Epithelial cell of proximal tubule (primary cell): ENCODE data around the gene ATCAY. TPM values are rescaled to one million over a fixed set of nuclear protein-coding genes. Genes with fewer than 3 reads are reported as not detected.

Experiments
- DNase-seq: peaks from one replicate; pipeline ENCODE4 v3.0.0-alpha.2; 2011; ENCODE audit warnings: low read depth
- H3K4me3 ChIP-seq: 2 replicates; pipeline ENCODE4 v1.5.1; 2011; ENCODE audit warnings: low read depth, mild to moderate bottlenecking, low read length
- CTCF ChIP-seq: conservative IDR thresholded peaks from 2 replicates; pipeline ENCODE4 v1.5.1; 2012; ENCODE audit warnings: low read depth, mild to moderate bottlenecking, low read length
- total RNA-seq: library from RNA; depleted of rRNA; stranded (reverse); fragments of >200 nt; gene quantifications from 2 replicates; pipeline ENCODE4 v1.2.3, GENCODE V29; 2015

ATCAY gene
- total RNA-seq, 1 donor from 2014 or later, result not detected

DNA sequence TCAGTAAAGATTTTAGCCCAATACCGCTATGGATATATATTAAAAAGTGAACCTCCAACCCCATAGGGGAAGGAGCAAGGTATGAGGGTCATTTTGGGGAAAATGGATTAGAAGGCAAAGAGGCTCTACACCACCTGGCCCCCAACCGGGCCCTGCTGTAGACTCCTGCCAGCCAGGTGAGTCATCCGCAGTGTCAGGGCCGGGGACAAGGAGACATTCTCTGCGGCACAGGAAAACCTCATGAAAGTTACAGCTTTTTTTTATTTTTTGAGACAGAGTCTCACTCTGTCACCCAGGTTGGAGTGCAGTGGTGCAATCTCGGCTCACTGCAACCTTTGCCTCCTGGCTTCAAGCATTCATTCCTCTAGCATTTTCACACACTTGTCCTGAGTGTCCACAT is 43.6 kb upstream of the ATCAY start:
- no peak for DNase-seq
- no peak overlapping the region for H3K4me3 ChIP-seq
- TF ChIP-seq CTCF, result no peak

DNA sequence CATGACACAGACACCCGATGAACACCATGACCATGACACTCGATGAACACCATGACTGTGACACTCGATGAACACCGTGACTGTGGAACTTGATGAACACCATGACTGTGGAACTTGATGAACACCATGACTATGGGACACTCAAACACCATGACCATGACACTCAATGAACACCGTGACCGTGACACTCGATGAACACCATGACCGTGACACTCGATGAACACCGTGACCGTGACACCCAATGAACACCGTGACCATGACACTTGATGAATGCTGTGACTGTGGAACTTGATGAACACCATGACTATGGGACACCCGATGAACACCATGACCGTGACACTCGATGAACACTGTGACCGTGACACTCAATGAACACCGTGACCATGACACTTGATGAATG is 43.2 kb upstream of the ATCAY start:
- TF ChIP-seq CTCF, result no peak
- DNase-seq, result no peak
- H3K4me3 ChIP-seq, result no peak overlapping the region

DNA sequence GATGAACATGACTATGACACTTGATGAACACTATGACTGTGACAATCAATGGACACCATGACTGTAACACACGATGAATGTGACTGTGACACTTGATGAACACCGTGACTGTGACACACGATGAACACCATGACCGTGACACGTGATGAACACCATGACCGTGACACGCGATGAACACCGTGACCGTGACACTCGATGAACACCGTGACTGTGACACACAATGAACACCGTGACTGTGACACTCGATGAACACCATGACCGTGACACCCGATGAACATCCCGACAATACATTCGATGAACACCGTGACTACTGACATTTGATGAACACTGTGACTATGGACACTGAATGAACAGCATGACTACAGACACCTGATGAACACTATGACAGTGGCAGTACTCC is 42.6 kb upstream of the ATCAY start:
- DNase-seq, result no peak
- no peak overlapping the region for H3K4me3 ChIP-seq
- TF ChIP-seq CTCF, result no peak

DNA sequence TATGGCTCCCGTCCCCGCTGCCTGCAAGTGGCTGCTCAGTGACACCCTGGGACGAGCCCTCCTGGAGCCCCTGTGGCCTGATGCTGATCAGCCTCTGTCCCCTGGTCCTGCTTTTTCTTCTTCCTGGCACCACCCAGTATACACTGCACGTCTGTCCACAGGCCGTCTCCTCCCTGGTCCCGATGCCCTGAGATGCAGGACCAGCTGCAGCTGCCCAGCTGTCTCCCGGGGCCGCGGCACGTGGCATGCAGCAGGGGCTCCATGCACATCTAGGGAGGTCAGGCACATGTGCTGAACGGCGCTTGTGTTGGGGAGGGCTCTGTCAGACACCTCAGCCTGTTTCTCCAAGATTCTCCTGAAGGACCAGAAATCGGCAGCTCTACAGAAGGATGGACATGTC is 41.8 kb upstream of the ATCAY start:
- no peak overlapping the region for H3K4me3 ChIP-seq
- DNase-seq, result no peak
- TF ChIP-seq CTCF, result no peak

GRCh38 chr19:3839941-3840340 is 40.5 kb upstream of the ATCAY start:
- no peak overlapping the region for H3K4me3 ChIP-seq
- no peak for TF ChIP-seq CTCF
- DNase-seq, result no peak

GRCh38 chr19:3840804-3841203 is 39.7 kb upstream of the ATCAY start:
- DNase-seq, result no peak
- no peak for TF ChIP-seq CTCF
- H3K4me3 ChIP-seq, result no peak overlapping the region

- no peak for DNase-seq
- H3K4me3 ChIP-seq, result no peak overlapping the region
- no peak for TF ChIP-seq CTCF
Measured at GRCh38 chr19:3842948-3843347, 37.5 kb upstream of the ATCAY start.
